HCT116 (cell line): ENCODE results near the gene POLA2. TPM values are rescaled to one million over a fixed set of nuclear protein-coding genes. Genes with fewer than 3 reads are reported as not detected.

Experiments used
- ATAC-seq: fragments of 200-7000 bp; cut with Tn5 transposase; 2 replicates; pipeline ENCODE4 v1.9.1; 2020; ENCODE audit warnings: mild to moderate bottlenecking, moderate library complexity
- BruUV-seq: library from RNA; stranded (reverse); fragments of 400-500 nt; replicated peaks from 2 replicates; lab custom pipeline; 2021; lab: Mats Ljungman, UMichigan
- CTCF ChIA-PET: fragments of 300-600 bp; sonication (Branson Sonifier 250); formaldehyde crosslinking; loops from one replicate; lab custom pipeline; 2021; ENCODE audit warnings: antibody characterized with exemption; lab: Charles Lee
- POLR2A ChIA-PET: fragments of 300-600, 350-600 bp; sonication (Branson Sonifier 250); formaldehyde crosslinking; loops from one replicate; lab custom pipeline; 2021; ENCODE audit warnings: antibody characterized with exemption; lab: Charles Lee
- RAD21 ChIA-PET, 2 experiments: fragments of 300-600 bp; sonication (Branson Sonifier 250); formaldehyde crosslinking; loops; one replicate each; lab custom pipeline; 2023; ENCODE audit warnings: low total read pairs in 2 of 2; ENCODE audit not compliant: uncharacterized antibody in 2 of 2, unreplicated experiment in 2 of 2, low non-redundant PET in 1 of 2; lab: Charles Lee
- DNase-seq: peaks from one replicate; pipeline ENCODE4 v3.0.0-alpha.2; 2010; ENCODE audit warnings: low read depth, low spot score
- H2AFZ ChIP-seq: fragments of 200-600 bp; shearing (Covaris generic), sonication (generic); 2 replicates; pipeline ENCODE4 v1.6.1; 2017; ENCODE audit warnings: low read depth, mixed run types, mixed read lengths, antibody characterized with exemption, low read length; ENCODE audit not compliant: poor library complexity, severe bottlenecking
- H3K27ac ChIP-seq: 2 replicates; pipeline ENCODE4 v1.5.1; 2012; ENCODE audit warnings: low read depth, low read length
- H3K27me3 ChIP-seq: fragments of 200-600 bp; sonication (generic); 2 replicates; pipeline ENCODE4 v1.6.1; 2016; ENCODE audit warnings: mixed run types, low read length, mixed read lengths; ENCODE audit not compliant: insufficient read depth
- H3K36me3 ChIP-seq, 2 experiments: fragments of 200-500 bp in 1 of 2; fragments of 200-600 bp in 1 of 2; sonication (Bioruptor generic) in 1 of 2; sonication (generic) in 1 of 2; 2 replicates each; pipeline versions ENCODE4 v1.5.1 to v1.6.1; 2014 to 2016; ENCODE audit warnings: low read length in 2 of 2, inconsistent platforms in 1 of 2, mixed read lengths in 1 of 2, mixed run types in 1 of 2; ENCODE audit not compliant: insufficient read depth in 2 of 2, control insufficient read depth in 1 of 2
- H3K4me1 ChIP-seq, 2 experiments: fragments of 200-600 bp in 1 of 2; sonication (generic) in 1 of 2; 2 replicates each; pipeline versions ENCODE4 v1.5.1 to v1.6.1; 2012 to 2017; ENCODE audit warnings: low read length in 2 of 2, inconsistent platforms in 1 of 2, mild to moderate bottlenecking in 1 of 2, mixed read lengths in 1 of 2, mixed run types in 1 of 2, moderate library complexity in 1 of 2; ENCODE audit not compliant: insufficient read depth in 2 of 2, control insufficient read depth in 1 of 2
- H3K4me2 ChIP-seq: fragments of 200-600 bp; sonication (generic); 2 replicates; pipeline ENCODE4 v1.6.1; 2017; ENCODE audit warnings: mixed run types, low read length, mixed read lengths
- H3K4me3 ChIP-seq, 2 experiments: fragments of 200-600 bp in 1 of 2; sonication (generic) in 1 of 2; replicated peaks in 1 of 2; 2 replicates each; pipeline ENCODE4 v1.5.1; 2011 to 2016; ENCODE audit warnings: low read length in 2 of 2, control low read depth in 1 of 2, low read depth in 1 of 2, mild to moderate bottlenecking in 1 of 2, mixed read lengths in 1 of 2, mixed run types in 1 of 2
- H3K79me2 ChIP-seq: fragments of 200-600 bp; sonication (generic); 2 replicates; pipeline ENCODE4 v1.6.1; 2017; ENCODE audit warnings: mild to moderate bottlenecking, mixed run types, low read length, moderate library complexity, mixed read lengths; ENCODE audit not compliant: insufficient read depth
- H3K9ac ChIP-seq: fragments of 200-600 bp; sonication (generic); 2 replicates; pipeline ENCODE4 v1.6.1; 2016; ENCODE audit warnings: low read length, mixed read lengths
- H3K9me2 ChIP-seq: fragments of 200-600 bp; sonication (generic), shearing (Covaris generic); 2 replicates; pipeline ENCODE4 v1.6.1; 2017; ENCODE audit warnings: mixed run types, mild to moderate bottlenecking, moderate library complexity; ENCODE audit not compliant: insufficient read depth
- H3K9me3 ChIP-seq, 2 experiments: fragments of 200-500 bp in 1 of 2; fragments of 200-600 bp in 1 of 2; sonication (Bioruptor generic) in 1 of 2; sonication (generic) in 1 of 2; 2 replicates each; pipeline ENCODE4 v1.6.1; 2014 to 2017; ENCODE audit warnings: low read length in 2 of 2, mixed read lengths in 2 of 2, inconsistent platforms in 1 of 2, low read depth in 1 of 2, mild to moderate bottlenecking in 1 of 2, mixed run types in 1 of 2, moderate library complexity in 1 of 2; ENCODE audit not compliant: control insufficient read depth in 1 of 2, insufficient read depth in 1 of 2
- H4K20me1 ChIP-seq: fragments of 200-600 bp; sonication (generic), shearing (Covaris generic); 2 replicates; pipeline ENCODE4 v1.6.1; 2017; ENCODE audit warnings: mixed run types, mild to moderate bottlenecking, moderate library complexity; ENCODE audit not compliant: insufficient read depth
- CEBPB ChIP-seq: IDR thresholded peaks from 2 replicates; pipeline ENCODE4 v1.6.1; 2012; ENCODE audit warnings: low read depth
- EZH2 ChIP-seq: fragments of 200-600 bp; sonication (generic); IDR thresholded peaks from 2 replicates; pipeline ENCODE4 v1.6.1; 2017; ENCODE audit warnings: antibody characterized with exemption, mixed run types
- EZH2phosphoT487 ChIP-seq: fragments of 200-600 bp; IDR thresholded peaks from 2 replicates; pipeline ENCODE4 v1.6.1; 2018; ENCODE audit warnings: antibody characterized with exemption, borderline replicate concordance
- FOSL1 ChIP-seq: IDR thresholded peaks from 2 replicates; pipeline ENCODE4 v1.6.1; 2012; ENCODE audit warnings: low read depth
- JUND ChIP-seq: IDR thresholded peaks from 2 replicates; pipeline ENCODE4 v1.6.1; 2012
- POLR2A ChIP-seq: IDR thresholded peaks from 2 replicates; pipeline ENCODE4 v1.7.0; 2011; ENCODE audit warnings: borderline replicate concordance; ENCODE audit not compliant: insufficient read depth, insufficient read length; ENCODE audit errors: extremely low read depth
- POLR2AphosphoS5 ChIP-seq: IDR thresholded peaks from 2 replicates; pipeline ENCODE4 v1.6.1; 2011; ENCODE audit warnings: mild to moderate bottlenecking, low read depth, low read length, moderate library complexity
- RAD21 ChIP-seq: IDR thresholded peaks from 2 replicates; pipeline ENCODE4 v1.6.1; 2012; ENCODE audit warnings: low read depth, mild to moderate bottlenecking
- SIN3A ChIP-seq: IDR thresholded peaks from 2 replicates; pipeline ENCODE4 v1.6.1; 2012; ENCODE audit warnings: low read depth
- SP1 ChIP-seq: IDR thresholded peaks from 2 replicates; pipeline ENCODE4 v1.6.1; 2012; ENCODE audit warnings: low read depth
- ZFX ChIP-seq: fragments of 450-650 bp; IDR thresholded peaks from 2 replicates; pipeline ENCODE4 v1.6.1; 2017
- ZNF274 ChIP-seq: fragments of 200-500 bp; sonication (Bioruptor generic); IDR thresholded peaks from 2 replicates; pipeline ENCODE4 v1.6.1; 2014; ENCODE audit warnings: mild to moderate bottlenecking, low read depth, low read length, inconsistent platforms
- intact Hi-C: fragments of 100-400 bp; cut with micrococcal nuclease; formaldehyde crosslinking; loops from 2 replicates; pipeline ENCODE4 v1.10.0; 2022
- total RNA-seq: library from RNA; stranded (reverse); gene quantifications from one replicate; pipeline ENCODE4 v1.2.1, GENCODE V29; 2021; ENCODE audit not compliant: unreplicated experiment
- TF ChIP-seq, protein P1 (sequence below): IDR thresholded peaks from 2 replicates; pipeline ENCODE4 v1.6.1; 2012
- TF ChIP-seq, protein P2 (sequence below), 3 experiments: fragments of 200-600 bp in 1 of 3; sonication (generic) in 1 of 3; IDR thresholded peaks in 2 of 3; conservative IDR thresholded peaks in 1 of 3; 2 replicates each; pipeline ENCODE4 v1.5.1; 2012 to 2017; ENCODE audit warnings: low read depth in 2 of 3, low read length in 2 of 3, antibody characterized with exemption in 1 of 3, borderline replicate concordance in 1 of 3, control low read depth in 1 of 3, mild to moderate bottlenecking in 1 of 3, mixed read lengths in 1 of 3, mixed run types in 1 of 3, moderate library complexity in 1 of 3; ENCODE audit not compliant: insufficient read depth in 1 of 3
- TF ChIP-seq, protein P3 (sequence below): IDR thresholded peaks from 2 replicates; pipeline ENCODE4 v1.6.1; 2012; ENCODE audit warnings: low read depth
- TF ChIP-seq, protein P4 (sequence below): IDR thresholded peaks from 2 replicates; pipeline ENCODE4 v1.6.1; 2012

Gene POLA2
- total RNA-seq, 1 experiment from 2014 or later, result 20.0 TPM

DNA sequence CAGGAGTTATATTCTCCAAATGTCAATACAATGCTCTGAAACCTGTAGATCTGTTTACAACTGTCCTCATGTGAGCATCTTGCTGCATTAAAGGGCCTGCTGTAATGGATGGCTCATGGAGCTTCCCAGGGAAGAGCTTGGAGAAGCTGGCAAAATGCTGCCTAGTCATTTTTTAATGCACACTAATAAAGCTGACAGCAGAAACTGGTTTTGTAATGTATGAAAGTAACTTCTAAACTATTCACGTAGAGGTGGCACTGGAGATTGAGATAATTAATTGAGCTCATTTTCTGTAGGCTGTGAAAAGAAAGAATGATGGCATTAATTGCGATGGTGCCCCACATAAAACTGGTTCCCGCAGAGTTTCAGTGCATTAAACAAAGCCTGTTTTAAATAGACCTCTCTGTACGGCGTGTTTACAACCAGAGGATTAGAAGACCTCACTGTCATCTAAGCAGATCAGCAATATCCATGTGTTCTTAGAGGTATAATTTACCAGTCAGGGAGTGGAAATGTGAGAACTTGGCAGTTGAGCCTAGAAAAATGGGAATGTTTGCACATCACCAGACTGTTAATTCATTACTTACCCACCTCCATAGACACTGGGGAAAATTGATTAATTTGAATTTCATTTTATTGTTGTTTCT lies 16.0 kb downstream of the POLA2 start:
- intact Hi-C loops, result no loop called here
- DNase-seq (no peak), ATAC-seq (no peak)
- H3K4me3 ChIP-seq, result no peak overlapping the region
- H3K9me2 ChIP-seq, result no peaks in the 10 kb centered on the region
- no TSS peak for BruUV-seq
- H3K4me1 ChIP-seq, result peaks cover 32 to 52% of the 10 kb centered on the region in 2 experiments
- no peaks in the 10 kb centered on the region for H3K27me3 ChIP-seq
- H2AFZ ChIP-seq, result no peak overlapping the region
- TF ChIP-seq, protein P1, sequence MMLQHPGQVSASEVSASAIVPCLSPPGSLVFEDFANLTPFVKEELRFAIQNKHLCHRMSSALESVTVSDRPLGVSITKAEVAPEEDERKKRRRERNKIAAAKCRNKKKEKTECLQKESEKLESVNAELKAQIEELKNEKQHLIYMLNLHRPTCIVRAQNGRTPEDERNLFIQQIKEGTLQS, result no peak
- TF ChIP-seq, protein P2, sequence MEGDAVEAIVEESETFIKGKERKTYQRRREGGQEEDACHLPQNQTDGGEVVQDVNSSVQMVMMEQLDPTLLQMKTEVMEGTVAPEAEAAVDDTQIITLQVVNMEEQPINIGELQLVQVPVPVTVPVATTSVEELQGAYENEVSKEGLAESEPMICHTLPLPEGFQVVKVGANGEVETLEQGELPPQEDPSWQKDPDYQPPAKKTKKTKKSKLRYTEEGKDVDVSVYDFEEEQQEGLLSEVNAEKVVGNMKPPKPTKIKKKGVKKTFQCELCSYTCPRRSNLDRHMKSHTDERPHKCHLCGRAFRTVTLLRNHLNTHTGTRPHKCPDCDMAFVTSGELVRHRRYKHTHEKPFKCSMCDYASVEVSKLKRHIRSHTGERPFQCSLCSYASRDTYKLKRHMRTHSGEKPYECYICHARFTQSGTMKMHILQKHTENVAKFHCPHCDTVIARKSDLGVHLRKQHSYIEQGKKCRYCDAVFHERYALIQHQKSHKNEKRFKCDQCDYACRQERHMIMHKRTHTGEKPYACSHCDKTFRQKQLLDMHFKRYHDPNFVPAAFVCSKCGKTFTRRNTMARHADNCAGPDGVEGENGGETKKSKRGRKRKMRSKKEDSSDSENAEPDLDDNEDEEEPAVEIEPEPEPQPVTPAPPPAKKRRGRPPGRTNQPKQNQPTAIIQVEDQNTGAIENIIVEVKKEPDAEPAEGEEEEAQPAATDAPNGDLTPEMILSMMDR (IDR thresholded peaks at IDR 0.05 in 2 of 3, conservative IDR thresholded peaks at IDR 0.05 in 1 of 3; ENCODE audit: borderline replicate concordance in 1 of 3, insufficient read depth in 1 of 3, low read depth in 2 of 3, low read length in 2 of 3), result no peak
- TF ChIP-seq, protein P3, sequence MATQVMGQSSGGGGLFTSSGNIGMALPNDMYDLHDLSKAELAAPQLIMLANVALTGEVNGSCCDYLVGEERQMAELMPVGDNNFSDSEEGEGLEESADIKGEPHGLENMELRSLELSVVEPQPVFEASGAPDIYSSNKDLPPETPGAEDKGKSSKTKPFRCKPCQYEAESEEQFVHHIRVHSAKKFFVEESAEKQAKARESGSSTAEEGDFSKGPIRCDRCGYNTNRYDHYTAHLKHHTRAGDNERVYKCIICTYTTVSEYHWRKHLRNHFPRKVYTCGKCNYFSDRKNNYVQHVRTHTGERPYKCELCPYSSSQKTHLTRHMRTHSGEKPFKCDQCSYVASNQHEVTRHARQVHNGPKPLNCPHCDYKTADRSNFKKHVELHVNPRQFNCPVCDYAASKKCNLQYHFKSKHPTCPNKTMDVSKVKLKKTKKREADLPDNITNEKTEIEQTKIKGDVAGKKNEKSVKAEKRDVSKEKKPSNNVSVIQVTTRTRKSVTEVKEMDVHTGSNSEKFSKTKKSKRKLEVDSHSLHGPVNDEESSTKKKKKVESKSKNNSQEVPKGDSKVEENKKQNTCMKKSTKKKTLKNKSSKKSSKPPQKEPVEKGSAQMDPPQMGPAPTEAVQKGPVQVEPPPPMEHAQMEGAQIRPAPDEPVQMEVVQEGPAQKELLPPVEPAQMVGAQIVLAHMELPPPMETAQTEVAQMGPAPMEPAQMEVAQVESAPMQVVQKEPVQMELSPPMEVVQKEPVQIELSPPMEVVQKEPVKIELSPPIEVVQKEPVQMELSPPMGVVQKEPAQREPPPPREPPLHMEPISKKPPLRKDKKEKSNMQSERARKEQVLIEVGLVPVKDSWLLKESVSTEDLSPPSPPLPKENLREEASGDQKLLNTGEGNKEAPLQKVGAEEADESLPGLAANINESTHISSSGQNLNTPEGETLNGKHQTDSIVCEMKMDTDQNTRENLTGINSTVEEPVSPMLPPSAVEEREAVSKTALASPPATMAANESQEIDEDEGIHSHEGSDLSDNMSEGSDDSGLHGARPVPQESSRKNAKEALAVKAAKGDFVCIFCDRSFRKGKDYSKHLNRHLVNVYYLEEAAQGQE, result no peak
- TF ChIP-seq SP1 (no peak), POLR2AphosphoS5 (no peak), POLR2A (no peak), ZNF274 (no peak), JUND (no peak), RAD21 (no peak), FOSL1 (no peak), CEBPB (no peak), ZFX (no peak), EZH2 (no peak), SIN3A (no peak), EZH2phosphoT487 (no peak)
- TF ChIP-seq, protein P4, sequence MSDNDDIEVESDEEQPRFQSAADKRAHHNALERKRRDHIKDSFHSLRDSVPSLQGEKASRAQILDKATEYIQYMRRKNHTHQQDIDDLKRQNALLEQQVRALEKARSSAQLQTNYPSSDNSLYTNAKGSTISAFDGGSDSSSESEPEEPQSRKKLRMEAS, result no peak
- no peak overlapping the region for H3K9ac ChIP-seq
- H3K36me3 ChIP-seq, result peaks cover 20 to 39% of the 10 kb centered on the region in 2 experiments
- H3K27ac ChIP-seq, result no peak overlapping the region
- ChIA-PET RAD21 (interaction anchor here (0.6 to 1.0 kb wide), 2 partner anchors 52 to 1011 kb away, joined by 3 to 4 read pairs; partner anchors contain the start of gene YIF1A (in 1 of the 2)), POLR2A (interaction anchor here (1.6 to 3.2 kb wide), 2 partner anchors 38 to 52 kb away, joined by 4 to 20 read pairs; partner anchors contain the start of gene CDC42EP2), CTCF (interaction anchor here (0.6 to 7.1 kb wide), 5 partner anchors 12 to 233 kb away, joined by 3 to 202 read pairs (median 7); partner anchors contain the start of genes CDC42EP2, DPF2 and POLA2)
- H4K20me1 ChIP-seq, result no peaks in the 10 kb centered on the region
- peaks cover 7% of the 10 kb centered on the region; the same call in 1 of the 2 replicates for H3K79me2 ChIP-seq
- peak overlapping the region; percentile 69 for H3K4me2 ChIP-seq
- no peaks in the 10 kb centered on the region for H3K9me3 ChIP-seq
